ENCODE results near the gene RNF213. TPM values are rescaled to one million over a fixed set of nuclear protein-coding genes. Genes with fewer than 3 reads are reported as not detected.
"Not testable (repeated sequence)": the region's sequence is repeated elsewhere in the genome, so short reads cannot be mapped to it uniquely, and the experiment has no call there.

RNF213 gene
- total RNA-seq, 4 donors from 2014 or later, result 113 to 174 (median 159) TPM

- no peak overlapping the region for H3K4me3 ChIP-seq
- DNase-seq, result no peak
- TF ChIP-seq POLR2AphosphoS5 (IDR thresholded peaks at IDR 0.05) (no peak), CTCF (IDR thresholded peaks at IDR 0.05) (no peak), POLR2A (IDR thresholded peaks at IDR 0.05) (no peak), EP300 (IDR thresholded peaks at IDR 0.05; ENCODE audit: low read depth) (no peak)
- no peaks in the 10 kb centered on the region for H3K4me1 ChIP-seq
- H3K36me3 ChIP-seq, result peaks cover 0 to 82% (median 32%) of the 10 kb centered on the region in 4 donors
- intact Hi-C loops (cut with DNase I; ENCODE audit: low total_unique reads) (no loop called here), in situ Hi-C loops (cut with MboI; ENCODE audit: low pct_ligation_motif_present in 1 of 4, low pct_unique_long_range_greater_than_20kb in 1 of 4, low sequenced_read_pairs in 3 of 4) (no loop called here)
- no peak overlapping the region for H3K27ac ChIP-seq
- 82 to 93% methylated on average over 3 to 10 of the region's 10 CpGs for WGBS, 2 donors (ENCODE audit: low coverage in 1 of 2)
- no peaks in the 10 kb centered on the region for H3K9me3 ChIP-seq
- no peaks in the 10 kb centered on the region for H3K27me3 ChIP-seq
Measured at GRCh38 chr17:80327518-80327917, 66.9 kb downstream of the RNF213 start.

GRCh38 chr17:80328634-80329380, 68.2 kb downstream of the RNF213 start:
- no peak for DNase-seq
- TF ChIP-seq POLR2AphosphoS5 (IDR thresholded peaks at IDR 0.05) (no peak), POLR2A (IDR thresholded peaks at IDR 0.05) (no peak), CTCF (IDR thresholded peaks at IDR 0.05) (no peak), EP300 (IDR thresholded peaks at IDR 0.05; ENCODE audit: low read depth) (no peak)
- no peaks in the 10 kb centered on the region for H3K27me3 ChIP-seq
- in situ Hi-C loops (cut with MboI; ENCODE audit: low pct_ligation_motif_present in 1 of 4, low pct_unique_long_range_greater_than_20kb in 1 of 4, low sequenced_read_pairs in 3 of 4) (no loop called here), intact Hi-C loops (cut with DNase I; ENCODE audit: low total_unique reads) (no loop called here)
- no peaks in the 10 kb centered on the region for H3K9me3 ChIP-seq
- no peak overlapping the region for H3K27ac ChIP-seq
- H3K4me1 ChIP-seq, result no peaks in the 10 kb centered on the region
- H3K4me3 ChIP-seq, result no peak overlapping the region
- 84 to 93% methylated on average over 9 to 21 of the region's 21 CpGs for WGBS, 2 donors (ENCODE audit: low coverage in 1 of 2)
- H3K36me3 ChIP-seq, result peaks cover 0 to 76% (median 33%) of the 10 kb centered on the region in 4 donors

GRCh38 chr17:80329421-80329820, 68.8 kb downstream of the RNF213 start:
- in situ Hi-C loops (cut with MboI; ENCODE audit: low pct_ligation_motif_present in 1 of 4, low pct_unique_long_range_greater_than_20kb in 1 of 4, low sequenced_read_pairs in 3 of 4); intact Hi-C loops (cut with DNase I; ENCODE audit: low total_unique reads); H3K4me3 ChIP-seq; H3K9me3 ChIP-seq; DNase-seq; H3K4me1 ChIP-seq; H3K27ac ChIP-seq; H3K27me3 ChIP-seq: not testable (repeated sequence)
- H3K36me3 ChIP-seq, result peaks cover 0 to 75% (median 36%) of the 10 kb centered on the region in 4 donors
- WGBS, 2 donors (ENCODE audit: low coverage in 1 of 2), result 95% methylated on average over 6 of the region's 6 CpGs; no CpG with 5 or more reads in 1 of the 2 donors

- Histone ChIP-seq H3K4me3 (no peak overlapping the region), H3K9me3 (no peaks in the 10 kb centered on the region), H3K4me1 (no peaks in the 10 kb centered on the region), H3K36me3 (peaks cover 0 to 76% (median 35%) of the 10 kb centered on the region in 4 donors), H3K27ac (no peak overlapping the region), H3K27me3 (no peaks in the 10 kb centered on the region)
- 92 to 98% methylated on average over 4 to 9 of the region's 9 CpGs for WGBS, 2 donors (ENCODE audit: low coverage in 1 of 2)
- no peak for DNase-seq
- TF ChIP-seq EP300 (IDR thresholded peaks at IDR 0.05; ENCODE audit: low read depth), result no peak
- TF ChIP-seq POLR2A (IDR thresholded peaks at IDR 0.05), result no peak
- no peak for TF ChIP-seq CTCF (IDR thresholded peaks at IDR 0.05)
- TF ChIP-seq POLR2AphosphoS5 (IDR thresholded peaks at IDR 0.05), result no peak
- in situ Hi-C loops (cut with MboI; ENCODE audit: low pct_ligation_motif_present in 1 of 4, low pct_unique_long_range_greater_than_20kb in 1 of 4, low sequenced_read_pairs in 3 of 4) (no loop called here), intact Hi-C loops (cut with DNase I; ENCODE audit: low total_unique reads) (no loop called here)
Measured at GRCh38 chr17:80330276-80330675, 69.6 kb downstream of the RNF213 start.

GRCh38 chr17:80330938-80331337, 70.3 kb downstream of the RNF213 start:
- DNase-seq; H3K27ac ChIP-seq; in situ Hi-C loops (cut with MboI; ENCODE audit: low pct_ligation_motif_present in 1 of 4, low pct_unique_long_range_greater_than_20kb in 1 of 4, low sequenced_read_pairs in 3 of 4); H3K4me1 ChIP-seq; H3K4me3 ChIP-seq; intact Hi-C loops (cut with DNase I; ENCODE audit: low total_unique reads); H3K27me3 ChIP-seq; H3K9me3 ChIP-seq: not testable (repeated sequence)
- WGBS, 2 donors (ENCODE audit: low coverage in 1 of 2), result 72 to 79% methylated on average over 3 to 6 of the region's 6 CpGs
- peaks cover 0 to 73% (median 35%) of the 10 kb centered on the region in 4 donors for H3K36me3 ChIP-seq
